ENCODE results near the gene NLRP6. TPM values are rescaled to one million over a fixed set of nuclear protein-coding genes. Genes with fewer than 3 reads are reported as not detected.
"Not testable (repeated sequence)": the region's sequence is repeated elsewhere in the genome, so short reads cannot be mapped to it uniquely, and the experiment has no call there.

NLRP6 gene
- polyA plus RNA-seq, 2 of the 4 experiments (the other 2 are of a cell fraction): 0.03 TPM; not detected in 1

DNA sequence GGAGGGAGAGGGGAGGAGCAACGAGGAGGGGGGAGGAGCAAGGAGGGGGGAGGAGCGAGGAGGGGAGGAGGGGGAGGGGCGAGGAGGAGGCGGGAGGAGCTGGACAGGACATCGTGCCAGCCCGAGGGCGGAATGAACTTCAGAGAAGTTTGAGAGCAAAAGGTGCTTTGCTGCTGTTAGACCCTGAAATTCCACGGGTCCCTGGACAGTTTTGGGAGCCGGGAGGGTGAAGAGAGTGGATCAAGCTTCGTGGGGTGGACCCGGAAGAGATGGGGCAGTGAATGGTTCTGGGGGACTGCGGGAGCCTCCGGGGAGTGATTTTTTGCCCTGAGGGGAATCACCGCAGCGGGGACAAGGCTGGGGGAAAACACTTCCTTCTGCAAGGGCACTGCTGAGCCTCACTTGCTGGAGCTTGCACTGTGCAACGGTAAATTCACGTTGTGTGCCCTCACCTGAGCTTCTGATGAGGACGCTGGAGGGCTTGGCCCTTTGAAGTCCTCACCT is 10.7 kb upstream of the NLRP6 start:
- DNase-seq (ENCODE audit: low read depth in 1 of 2, low spot score in 1 of 2) (peak; percentile 35 to 61), FAIRE-seq (no peak), ATAC-seq (peak; percentile 42 to 71; a peak in 4 of 6 replicates)
- peak overlapping the region; percentile 68 to 76 for H3K27ac ChIP-seq
- peaks cover 8% of the 10 kb centered on the region; the same call in 2 of the 3 replicates for H3K9me3 ChIP-seq
- CTCF ChIA-PET: interaction anchor here (0.6 to 1.9 kb wide), 6 partner anchors 9 to 40 kb away, joined by 3 to 8 read pairs (median 4); partner anchors contain the start of gene IFITM2
- POLR2A ChIA-PET: interaction anchor here (1.2 kb wide), 1 partner anchor 60 kb away, joined by 3 read pairs; the partner anchor contains the start of genes BET1L and RIC8A
- peak overlapping the region; percentile 93 for H3K4me2 ChIP-seq
- TF ChIP-seq HOXB5 (CRISPR knock-in tag; IDR thresholded peaks at IDR 0.05): 0 out of 2 replicates have a peak, but pooled peaks have one; percentile 19
- no peak for TF ChIP-seq JUNB (IDR thresholded peaks at IDR 0.05)
- no peak for TF ChIP-seq CHD2 (IDR thresholded peaks at IDR 0.05; ENCODE audit: low read length, partially characterized antibody)
- peak; percentile 56 for TF ChIP-seq MAX (IDR thresholded peaks at IDR 0.05)
- WGBS (ENCODE audit: missing lambda C conversion rate): 11% methylated on average over 16 of the region's 18 CpGs
- H3K4me1 ChIP-seq: peaks cover 7% of the 10 kb centered on the region
- H3K4me3 ChIP-seq: peak overlapping the region; percentile 42

DNA sequence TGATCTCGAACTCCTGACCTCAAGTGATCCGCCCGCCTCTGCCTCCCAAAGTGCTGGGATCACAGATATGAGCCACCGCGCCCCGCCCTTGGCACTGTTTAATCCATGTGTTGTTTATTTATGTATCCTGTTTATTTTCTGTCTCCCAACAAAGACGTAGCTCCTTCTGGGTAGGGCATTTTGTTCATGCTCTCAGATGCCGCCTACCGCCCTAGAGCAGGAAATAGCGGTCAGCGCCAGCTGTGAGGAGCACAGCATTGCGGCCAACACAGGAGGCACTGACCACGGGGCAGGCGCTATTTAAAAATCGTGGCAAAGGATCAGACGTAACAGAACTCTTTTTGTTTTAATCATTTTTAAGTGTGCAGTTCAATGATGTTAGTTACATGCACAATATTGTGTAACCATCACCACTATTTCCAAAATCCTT is 9.5 kb upstream of the NLRP6 start:
- FAIRE-seq, H3K27ac ChIP-seq, H3K9me3 ChIP-seq, H3K4me3 ChIP-seq, H3K4me2 ChIP-seq, POLR2A ChIA-PET, H3K4me1 ChIP-seq: not testable (repeated sequence)
- peak; percentile 35 to 70; a peak in 4 of 6 replicates for ATAC-seq
- 69% methylated on average over 16 of the region's 16 CpGs for WGBS (ENCODE audit: missing lambda C conversion rate)
- CTCF ChIA-PET: interaction anchor here (1.5 to 1.9 kb wide), 2 partner anchors 13 to 17 kb away, joined by 8 read pairs; no protein-coding TSS in a partner anchor
- DNase-seq (ENCODE audit: low read depth in 1 of 2, low spot score in 1 of 2): peak in 1 of 2 experiments; percentile 65

DNA sequence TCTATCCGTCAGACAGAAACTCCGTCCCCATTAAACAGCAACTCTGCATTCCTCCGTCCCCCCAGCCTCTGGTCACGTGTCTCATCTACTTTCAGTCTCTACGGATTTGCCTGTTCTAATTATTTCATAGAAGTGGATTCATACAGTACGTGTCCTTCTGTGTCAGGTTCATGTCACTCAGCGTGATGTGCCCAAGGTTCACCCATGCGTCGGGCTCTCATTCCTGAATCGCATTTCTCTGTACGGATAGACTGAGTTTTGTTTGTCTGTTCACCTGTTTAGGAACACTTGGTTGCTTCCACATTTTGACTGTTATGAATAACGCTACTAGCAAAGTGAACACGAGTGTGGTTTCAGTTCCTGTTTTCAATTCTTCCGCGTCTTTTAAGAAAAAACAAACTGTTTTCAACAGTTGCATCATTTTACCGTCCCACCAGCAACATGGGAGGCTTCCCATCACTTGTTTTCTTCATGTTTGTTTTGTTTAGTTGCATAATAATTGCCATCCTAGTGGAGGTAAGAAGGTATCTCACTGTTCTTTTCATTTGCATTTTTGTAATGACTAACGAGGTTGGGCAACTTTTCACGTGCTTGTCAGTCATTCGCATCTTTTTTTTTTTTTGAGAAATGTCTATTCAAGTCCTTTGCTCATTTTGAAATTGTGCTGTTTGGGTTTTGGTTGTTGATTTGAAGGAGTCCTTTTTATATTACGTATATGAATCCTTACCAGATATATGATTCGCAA is 8.9 kb upstream of the NLRP6 start:
- no peak for DNase-seq (ENCODE audit: low read depth in 1 of 2, low spot score in 1 of 2)
- no peak overlapping the region for H3K4me2 ChIP-seq
- H3K4me1 ChIP-seq: peaks cover 7% of the 10 kb centered on the region
- WGBS (ENCODE audit: missing lambda C conversion rate): 78% methylated on average over 21 of the region's 21 CpGs
- FAIRE-seq: no peak
- CTCF ChIA-PET: interaction anchor here (1.0 to 2.4 kb wide), 4 partner anchors 11 to 19 kb away, joined by 3 to 9 read pairs (median 8); no protein-coding TSS in a partner anchor
- peaks cover 8% of the 10 kb centered on the region; the same call in 2 of the 3 replicates for H3K9me3 ChIP-seq
- TF ChIP-seq MYC (IDR thresholded peaks at IDR 0.05; ENCODE audit: borderline replicate concordance, low read length): no peak
- no peak for TF ChIP-seq ATOH8 (CRISPR knock-in tag; IDR thresholded peaks at IDR 0.05; ENCODE audit: low read depth)
- TF ChIP-seq FOSB (CRISPR knock-in tag; IDR thresholded peaks at IDR 0.05): no peak
- no peak for TF ChIP-seq ESRRA (IDR thresholded peaks at IDR 0.05; ENCODE audit: borderline replicate concordance, low read length)
- TF ChIP-seq, protein P1, sequence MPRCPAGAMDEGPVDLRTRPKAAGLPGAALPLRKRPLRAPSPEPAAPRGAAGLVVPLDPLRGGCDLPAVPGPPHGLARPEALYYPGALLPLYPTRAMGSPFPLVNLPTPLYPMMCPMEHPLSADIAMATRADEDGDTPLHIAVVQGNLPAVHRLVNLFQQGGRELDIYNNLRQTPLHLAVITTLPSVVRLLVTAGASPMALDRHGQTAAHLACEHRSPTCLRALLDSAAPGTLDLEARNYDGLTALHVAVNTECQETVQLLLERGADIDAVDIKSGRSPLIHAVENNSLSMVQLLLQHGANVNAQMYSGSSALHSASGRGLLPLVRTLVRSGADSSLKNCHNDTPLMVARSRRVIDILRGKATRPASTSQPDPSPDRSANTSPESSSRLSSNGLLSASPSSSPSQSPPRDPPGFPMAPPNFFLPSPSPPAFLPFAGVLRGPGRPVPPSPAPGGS (IDR thresholded peaks at IDR 0.05): no peak
- 0 out of 4 replicates have a peak, but pooled peaks of 1 of the 2 experiments have one; percentile 12 for TF ChIP-seq CEBPB (IDR thresholded peaks at IDR 0.05)
- TF ChIP-seq, protein P2, sequence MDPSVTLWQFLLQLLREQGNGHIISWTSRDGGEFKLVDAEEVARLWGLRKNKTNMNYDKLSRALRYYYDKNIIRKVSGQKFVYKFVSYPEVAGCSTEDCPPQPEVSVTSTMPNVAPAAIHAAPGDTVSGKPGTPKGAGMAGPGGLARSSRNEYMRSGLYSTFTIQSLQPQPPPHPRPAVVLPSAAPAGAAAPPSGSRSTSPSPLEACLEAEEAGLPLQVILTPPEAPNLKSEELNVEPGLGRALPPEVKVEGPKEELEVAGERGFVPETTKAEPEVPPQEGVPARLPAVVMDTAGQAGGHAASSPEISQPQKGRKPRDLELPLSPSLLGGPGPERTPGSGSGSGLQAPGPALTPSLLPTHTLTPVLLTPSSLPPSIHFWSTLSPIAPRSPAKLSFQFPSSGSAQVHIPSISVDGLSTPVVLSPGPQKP (IDR thresholded peaks at IDR 0.05; ENCODE audit: low read depth, low read length): no peak
- no peak overlapping the region for H3K4me3 ChIP-seq
- H3K27ac ChIP-seq: no peak overlapping the region
- ATAC-seq: no peak
- POLR2A ChIA-PET: no interaction called here

All from A549 (cell line).